Measurements from ENCODE around the gene AMER2. TPM values are rescaled to one million over a fixed set of nuclear protein-coding genes. Genes with fewer than 3 reads are reported as not detected.

Gene AMER2
- total RNA-seq (1 to 10 TPM in 1 of 5 donors, under 1 TPM in 1, not detected in 3; 0.14 to 1.1 TPM), polyA plus RNA-seq (under 1 TPM in 1 of 3 donors, not detected in 2; 0.03 TPM)
- long read RNA-seq, donor 1: 0 reads
- long read RNA-seq, donor 2, partial matches to known transcripts: 0 of 2 reads
- long read RNA-seq, donor 2, other reads (novel, unspliced or antisense): 0 of 2 reads
- long read RNA-seq, donor 3: 0 reads
- long read RNA-seq, donor 4: 0 reads
- long read RNA-seq, donor 5: 0 reads
- long read RNA-seq, donor 6, partial matches to known transcripts: 0 of 1 reads
- long read RNA-seq, donor 6, other reads (novel, unspliced or antisense): 0 of 1 reads
- long read RNA-seq, donor 7: 0 reads
- long read RNA-seq, donor 8: 0 reads
- long read RNA-seq, donor 9, partial matches to known transcripts: 0 of 2 reads
- long read RNA-seq, donor 9, other reads (novel, unspliced or antisense): 0 of 2 reads
- long read RNA-seq, donor 10: 0 reads

- 2 to 5% (median 4%) methylated on average over 35 to 50 of the region's 50 CpGs for WGBS, 5 donors
- Histone ChIP-seq H3K4me3 (peak within 1 kb of the TSS; percentile 23 to 48 (median 40)), H3K4me1 (peaks cover 9 to 21% (median 18%) of the 10 kb centered on the region in 4 donors), H3K27ac (no peak within 1 kb of the TSS), H3K9me3 (no peaks in the 10 kb centered on the region), H3K36me3 (no peaks in the 10 kb centered on the region), H3K27me3 (peaks cover 30 to 83% (median 46%) of the 10 kb centered on the region in 3 donors)
- intact Hi-C loops (cut with DNase I; ENCODE audit: low total_unique reads): no loop called here
- TF ChIP-seq EP300 (IDR thresholded peaks at IDR 0.05) (no peak), POLR2A (IDR thresholded peaks at IDR 0.05) (no peak), POLR2AphosphoS5 (IDR thresholded peaks at IDR 0.05) (no peak)
- DNase-seq: peak in 1 of 2 donors; percentile 83
These were observed at the start of gene AMER2 for GRCh38 chr13:25171517-25172302. Gene AMER2, minus strand, starts transcription at chr13:25172288. Its CDS starts 669 bp downstream, at chr13:25171619.

- Histone ChIP-seq H3K27ac (no peak overlapping the region), H3K4me1 (no peaks in the 10 kb centered on the region), H3K4me3 (no peak overlapping the region), H3K36me3 (no peaks in the 10 kb centered on the region), H3K27me3 (peaks cover 0 to 11% (median 4%) of the 10 kb centered on the region in 3 donors), H3K9me3 (no peaks in the 10 kb centered on the region)
- no peak for TF ChIP-seq POLR2A (IDR thresholded peaks at IDR 0.05)
- no peak for TF ChIP-seq POLR2AphosphoS5 (IDR thresholded peaks at IDR 0.05)
- TF ChIP-seq CTCF (IDR thresholded peaks at IDR 0.05): no peak
- no peak for TF ChIP-seq EP300 (IDR thresholded peaks at IDR 0.05)
- WGBS, 5 donors: 70 to 79% (median 74%) methylated on average over 5 of the region's 5 CpGs
- no peak for DNase-seq
- intact Hi-C loops (cut with DNase I; ENCODE audit: low total_unique reads): no loop called here
These were observed 45.9 kb upstream of the AMER2 start for GRCh38 chr13:25218019-25218418.

GRCh38 chr13:25217023-25217885 is 45.2 kb upstream of the AMER2 start:
- no peaks in the 10 kb centered on the region for H3K4me1 ChIP-seq
- H3K27me3 ChIP-seq: peaks cover 0 to 6% (median 0%) of the 10 kb centered on the region in 3 donors
- intact Hi-C loops (cut with DNase I; ENCODE audit: low total_unique reads): no loop called here
- H3K27ac ChIP-seq: no peak overlapping the region
- H3K36me3 ChIP-seq: no peaks in the 10 kb centered on the region
- no peak for DNase-seq
- H3K4me3 ChIP-seq: no peak overlapping the region
- no peak for TF ChIP-seq CTCF (IDR thresholded peaks at IDR 0.05)
- TF ChIP-seq EP300 (IDR thresholded peaks at IDR 0.05): no peak
- TF ChIP-seq POLR2A (IDR thresholded peaks at IDR 0.05): no peak
- no peak for TF ChIP-seq POLR2AphosphoS5 (IDR thresholded peaks at IDR 0.05)
- no peaks in the 10 kb centered on the region for H3K9me3 ChIP-seq
- 58 to 63% (median 59%) methylated on average over 12 of the region's 12 CpGs for WGBS, 5 donors

- TF ChIP-seq POLR2A (IDR thresholded peaks at IDR 0.05): no peak
- TF ChIP-seq CTCF (IDR thresholded peaks at IDR 0.05): no peak
- TF ChIP-seq EP300 (IDR thresholded peaks at IDR 0.05): no peak
- no peak for TF ChIP-seq POLR2AphosphoS5 (IDR thresholded peaks at IDR 0.05)
- Histone ChIP-seq H3K9me3 (no peaks in the 10 kb centered on the region), H3K27me3 (no peaks in the 10 kb centered on the region), H3K36me3 (no peaks in the 10 kb centered on the region), H3K4me3 (no peak overlapping the region), H3K27ac (no peak overlapping the region), H3K4me1 (no peaks in the 10 kb centered on the region)
- DNase-seq: no peak
- 46 to 62% (median 53%) methylated on average over 3 of the region's 3 CpGs for WGBS, 5 donors
- intact Hi-C loops (cut with DNase I; ENCODE audit: low total_unique reads): no loop called here
These were observed 43.1 kb upstream of the AMER2 start for GRCh38 chr13:25215253-25215575.

All from stomach (tissue), 19 donors.